OCI-LY3 (cell line): ENCODE results near the gene CUL9.

Experiments used
- H2AFZ ChIP-seq: fragments of 200-600, 300-600 bp; shearing (Covaris generic); 2 replicates; pipeline ENCODE4 v1.6.0; 2014; ENCODE audit warnings: antibody characterized with exemption, low read depth, low read length
- H3K27ac ChIP-seq: fragments of 200-600, 300-600 bp; sonication (generic); 2 replicates; pipeline ENCODE4 v1.5.1; 2014; ENCODE audit warnings: mild to moderate bottlenecking, low read length, moderate library complexity, mixed read lengths
- H3K27me3 ChIP-seq: fragments of 200-600, 300-600 bp; sonication (generic); 2 replicates; pipeline ENCODE4 v1.6.1; 2014; ENCODE audit warnings: low read depth, low read length, mixed read lengths
- H3K36me3 ChIP-seq: fragments of 200-600, 300-600 bp; sonication (generic); replicated peaks from 2 replicates; pipeline ENCODE3; 2014; ENCODE audit warnings: low read depth, low read length, mixed read lengths
- H3K4me1 ChIP-seq: fragments of 300-600, 200-600 bp; sonication (generic); 2 replicates; pipeline ENCODE4 v1.6.1; 2014; ENCODE audit warnings: low read length, mixed read lengths
- H3K4me2 ChIP-seq: fragments of 200-600, 300-600 bp; sonication (generic); 2 replicates; pipeline ENCODE4 v1.6.1; 2014; ENCODE audit warnings: low read length, mixed read lengths
- H3K4me3 ChIP-seq: fragments of 300-600, 200-600 bp; sonication (generic); 2 replicates; pipeline ENCODE4 v1.5.1; 2014; ENCODE audit warnings: antibody characterized with exemption, mild to moderate bottlenecking, low read length, moderate library complexity
- H3K79me2 ChIP-seq: fragments of 300-600, 200-600 bp; shearing (Covaris generic); 2 replicates; pipeline ENCODE4 v1.6.1; 2014; ENCODE audit warnings: mild to moderate bottlenecking, low read length, mixed read lengths
- H3K9ac ChIP-seq: fragments of 300-600, 200-600 bp; shearing (Covaris generic); 2 replicates; pipeline ENCODE4 v1.6.0; 2014; ENCODE audit warnings: mild to moderate bottlenecking, low read length, moderate library complexity
- H3K9me3 ChIP-seq: fragments of 200-600, 300-600 bp; shearing (Covaris generic); 2 replicates; pipeline ENCODE4 v1.6.1; 2014; ENCODE audit warnings: low read length, mixed read lengths; ENCODE audit not compliant: insufficient read depth
- H4K20me1 ChIP-seq: fragments of 200-600, 300-600 bp; sonication (generic); 2 replicates; pipeline ENCODE4 v1.6.1; 2016; ENCODE audit warnings: low read length, mixed read lengths; ENCODE audit not compliant: insufficient read depth
- EZH2phosphoT487 ChIP-seq: fragments of 200-600 bp; shearing (Covaris generic); IDR thresholded peaks from 2 replicates; pipeline ENCODE4 v1.6.1; 2018; ENCODE audit warnings: antibody characterized with exemption, mixed run types, low read depth
- TF ChIP-seq, protein P1 (sequence below): fragments of 200-600, 300-600 bp; sonication (generic); IDR thresholded peaks from 2 replicates; pipeline ENCODE4 v1.5.1; 2014; ENCODE audit warnings: antibody characterized with exemption, low read length, low read depth

Gene CUL9

DNA sequence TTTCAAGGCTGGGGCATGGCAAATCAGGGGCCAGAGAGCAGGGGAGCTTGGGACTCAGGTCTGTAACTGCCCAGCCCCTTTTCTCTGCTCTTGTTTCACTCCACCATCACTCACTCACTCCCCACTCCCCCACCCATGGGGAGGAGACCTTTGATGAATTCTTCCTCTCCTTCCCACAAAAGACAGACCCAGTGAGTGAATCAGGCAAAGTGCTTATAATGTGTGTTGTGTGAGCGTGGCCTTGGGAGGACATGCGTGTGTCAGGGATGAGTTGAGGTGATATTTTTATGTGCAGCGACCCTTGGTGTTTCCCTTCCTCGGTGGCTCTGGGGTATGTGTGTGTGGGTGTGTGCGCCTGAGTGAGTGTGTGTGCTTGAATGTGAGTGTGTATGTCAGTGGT lies 1.0 kb upstream of the CUL9 start:
- TF ChIP-seq, protein P1, sequence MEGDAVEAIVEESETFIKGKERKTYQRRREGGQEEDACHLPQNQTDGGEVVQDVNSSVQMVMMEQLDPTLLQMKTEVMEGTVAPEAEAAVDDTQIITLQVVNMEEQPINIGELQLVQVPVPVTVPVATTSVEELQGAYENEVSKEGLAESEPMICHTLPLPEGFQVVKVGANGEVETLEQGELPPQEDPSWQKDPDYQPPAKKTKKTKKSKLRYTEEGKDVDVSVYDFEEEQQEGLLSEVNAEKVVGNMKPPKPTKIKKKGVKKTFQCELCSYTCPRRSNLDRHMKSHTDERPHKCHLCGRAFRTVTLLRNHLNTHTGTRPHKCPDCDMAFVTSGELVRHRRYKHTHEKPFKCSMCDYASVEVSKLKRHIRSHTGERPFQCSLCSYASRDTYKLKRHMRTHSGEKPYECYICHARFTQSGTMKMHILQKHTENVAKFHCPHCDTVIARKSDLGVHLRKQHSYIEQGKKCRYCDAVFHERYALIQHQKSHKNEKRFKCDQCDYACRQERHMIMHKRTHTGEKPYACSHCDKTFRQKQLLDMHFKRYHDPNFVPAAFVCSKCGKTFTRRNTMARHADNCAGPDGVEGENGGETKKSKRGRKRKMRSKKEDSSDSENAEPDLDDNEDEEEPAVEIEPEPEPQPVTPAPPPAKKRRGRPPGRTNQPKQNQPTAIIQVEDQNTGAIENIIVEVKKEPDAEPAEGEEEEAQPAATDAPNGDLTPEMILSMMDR, result no peak
- TF ChIP-seq EZH2phosphoT487, result no peak
- H3K27ac ChIP-seq, result 0 out of 2 replicates have a peak overlapping the region, but pooled peaks have one; percentile 11
- peaks cover 3% of the 10 kb centered on the region; the same call in 1 of the 2 replicates for H4K20me1 ChIP-seq
- no peaks in the 10 kb centered on the region for H3K27me3 ChIP-seq
- H3K9me3 ChIP-seq, result no peaks in the 10 kb centered on the region
- H3K36me3 ChIP-seq, result peaks cover 37% of the 10 kb centered on the region
- peaks cover 21% of the 10 kb centered on the region for H3K79me2 ChIP-seq
- peaks cover 12% of the 10 kb centered on the region for H3K4me1 ChIP-seq
- H3K4me2 ChIP-seq, result no peak overlapping the region
- no peak overlapping the region for H3K9ac ChIP-seq
- H2AFZ ChIP-seq, result no peak overlapping the region
- no peak overlapping the region for H3K4me3 ChIP-seq

DNA sequence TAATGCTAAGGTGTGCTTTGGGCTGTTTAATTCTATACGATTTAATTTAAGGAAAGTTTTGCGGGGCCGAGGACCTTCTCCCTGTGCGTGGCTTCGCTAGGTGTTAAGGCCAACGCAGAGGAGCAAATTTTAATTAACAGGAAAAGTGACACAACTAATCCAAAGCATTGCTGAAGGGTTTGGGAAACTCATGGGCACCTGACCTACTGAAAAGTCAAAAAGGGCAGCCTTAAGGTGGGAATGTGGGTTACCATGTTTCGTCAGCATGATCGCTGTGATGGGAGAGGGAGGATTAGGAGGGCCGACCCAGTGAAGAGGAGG lies 415 bp upstream of the CUL9 start:
- H3K36me3 ChIP-seq, result peaks cover 37% of the 10 kb centered on the region
- TF ChIP-seq, protein P1, result no peak
- no peak for TF ChIP-seq EZH2phosphoT487
- H3K27ac ChIP-seq, result peak overlapping the region; percentile 31

DNA sequence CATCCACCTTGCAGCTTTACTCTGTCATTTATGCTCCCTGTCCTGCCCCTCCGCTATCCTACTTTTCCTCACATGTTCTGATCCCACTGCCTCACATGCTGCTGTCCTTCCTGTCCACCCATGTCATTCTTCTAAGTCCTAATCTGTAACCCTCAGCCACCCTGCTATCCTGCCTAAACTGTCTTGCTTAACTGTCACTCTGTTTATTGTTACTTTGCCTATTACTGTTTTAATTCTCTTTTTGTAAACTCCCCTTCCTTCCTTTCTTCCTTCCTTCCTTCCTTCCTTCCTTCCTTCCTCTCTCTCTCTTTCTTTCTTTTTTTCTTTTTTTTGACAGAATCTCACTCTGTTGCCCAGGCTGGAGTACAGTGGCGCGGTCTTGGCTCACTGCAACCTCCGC lies 1.4 kb downstream of the CUL9 start:
- peaks cover 42% of the 10 kb centered on the region for H3K36me3 ChIP-seq
- H4K20me1 ChIP-seq, result no peaks in the 10 kb centered on the region
- peaks cover 12% of the 10 kb centered on the region for H3K4me1 ChIP-seq
- no peak overlapping the region for H3K27ac ChIP-seq
- H3K9me3 ChIP-seq, result no peaks in the 10 kb centered on the region
- peaks cover 13% of the 10 kb centered on the region for H3K79me2 ChIP-seq
- TF ChIP-seq, protein P1, result no peak
- no peak for TF ChIP-seq EZH2phosphoT487
- H3K4me2 ChIP-seq, result peak overlapping the region; percentile 98
- H2AFZ ChIP-seq, result no peak overlapping the region
- peak overlapping the region; percentile 84; the same call in 1 of the 2 replicates for H3K9ac ChIP-seq
- H3K27me3 ChIP-seq, result no peaks in the 10 kb centered on the region
- peak overlapping the region; percentile 93; the same call in 1 of the 2 replicates for H3K4me3 ChIP-seq

More for the DNA sequence above, 415 bp upstream of the CUL9 start:
- Histone ChIP-seq H3K27me3 (no peaks in the 10 kb centered on the region), H3K4me3 (peak overlapping the region; percentile 93), H3K9me3 (no peaks in the 10 kb centered on the region), H3K79me2 (peaks cover 16% of the 10 kb centered on the region), H3K9ac (peak overlapping the region; percentile 84), H4K20me1 (no peaks in the 10 kb centered on the region), H2AFZ (0 out of 2 replicates have a peak overlapping the region, but pooled peaks have one; percentile 1), H3K4me2 (peak overlapping the region; percentile 98), H3K4me1 (peaks cover 12% of the 10 kb centered on the region)

DNA sequence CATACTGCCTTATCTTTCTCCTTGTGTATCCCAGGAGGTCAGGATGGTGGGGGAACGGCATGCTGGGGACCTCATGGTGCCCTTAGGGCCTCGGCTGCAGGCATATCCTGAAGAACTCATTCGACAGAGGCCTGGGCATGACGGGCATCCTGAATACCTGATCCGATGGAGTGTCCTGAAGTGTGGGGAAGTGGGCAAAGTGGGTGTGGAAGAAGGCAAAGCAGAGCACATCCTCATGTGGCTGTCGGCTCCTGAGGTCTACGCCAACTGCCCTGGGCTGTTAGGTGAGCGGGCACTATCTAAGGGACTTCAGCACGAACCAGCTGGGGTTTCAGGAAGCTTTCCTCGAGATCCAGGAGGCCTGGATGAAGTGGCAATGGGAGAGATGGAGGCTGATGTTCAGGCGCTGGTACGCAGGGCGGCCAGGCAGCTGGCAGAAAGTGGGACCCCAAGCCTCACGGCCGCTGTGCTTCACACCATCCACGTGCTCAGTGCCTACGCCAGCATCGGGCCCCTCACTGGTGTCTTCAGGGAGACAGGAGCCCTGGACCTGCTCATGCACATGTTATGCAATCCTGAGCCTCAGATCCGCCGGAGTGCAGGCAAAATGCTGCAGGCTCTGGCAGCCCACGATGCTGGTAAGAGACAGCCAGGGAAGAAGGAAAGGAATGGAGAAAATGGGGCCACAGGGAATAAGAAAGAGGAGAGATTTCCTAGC lies 2.4 kb downstream of the CUL9 start:
- Histone ChIP-seq H3K4me2 (no peak overlapping the region), H3K79me2 (peaks cover 13% of the 10 kb centered on the region), H3K9ac (no peak overlapping the region), H3K27ac (no peak overlapping the region), H3K4me3 (no peak overlapping the region), H4K20me1 (no peaks in the 10 kb centered on the region), H3K9me3 (no peaks in the 10 kb centered on the region), H2AFZ (no peak overlapping the region), H3K27me3 (no peaks in the 10 kb centered on the region), H3K4me1 (peaks cover 12% of the 10 kb centered on the region), H3K36me3 (peaks cover 36% of the 10 kb centered on the region)
- TF ChIP-seq EZH2phosphoT487, result no peak
- TF ChIP-seq, protein P1, result no peak
